T-helper 9 cell (primary cell): ENCODE results near the gene PPP3R1.

ENCODE experiments used
- DNase-seq: peaks from one replicate; pipeline ENCODE4 v3.0.0-alpha.2; 2020

The PPP3R1 gene

DNA sequence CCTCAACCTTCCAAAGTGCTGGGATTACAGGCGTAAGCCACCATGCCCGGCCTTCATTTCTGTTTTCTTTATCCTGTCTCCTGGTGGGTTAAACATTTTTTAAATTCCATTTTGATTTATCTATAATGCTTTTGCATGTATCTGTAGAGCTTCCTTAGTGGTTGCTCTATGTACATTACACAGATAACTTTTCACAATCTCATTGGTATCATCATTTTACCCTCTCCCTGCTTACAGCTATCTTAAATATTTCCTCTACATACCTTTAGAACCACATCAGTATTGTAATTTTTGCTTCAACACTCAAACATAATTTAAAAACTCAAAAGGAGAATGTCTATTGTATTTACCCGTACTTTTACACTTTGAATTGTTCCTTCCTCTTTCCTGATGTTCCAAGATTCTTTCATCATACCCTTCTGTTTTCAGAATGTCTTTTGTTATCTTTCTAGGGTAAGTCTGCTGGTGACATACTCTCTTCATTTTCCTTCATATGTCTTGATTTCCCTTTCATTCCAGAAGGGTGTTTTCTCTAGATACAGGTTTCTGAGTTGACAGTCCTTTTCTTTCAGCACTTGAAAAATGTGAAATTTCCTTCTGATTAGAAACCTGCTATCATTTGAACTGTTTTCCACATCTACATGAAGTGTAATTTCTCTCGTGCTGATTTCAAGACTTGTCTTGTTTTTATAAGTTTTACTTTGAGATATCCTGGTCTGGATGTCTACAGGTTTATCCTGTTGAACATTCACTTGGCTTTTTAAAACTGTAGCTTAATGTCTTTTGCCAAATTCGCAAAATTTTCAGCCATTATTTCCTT is 21.9 kb downstream of the PPP3R1 start:
- DNase-seq = no peak

DNA sequence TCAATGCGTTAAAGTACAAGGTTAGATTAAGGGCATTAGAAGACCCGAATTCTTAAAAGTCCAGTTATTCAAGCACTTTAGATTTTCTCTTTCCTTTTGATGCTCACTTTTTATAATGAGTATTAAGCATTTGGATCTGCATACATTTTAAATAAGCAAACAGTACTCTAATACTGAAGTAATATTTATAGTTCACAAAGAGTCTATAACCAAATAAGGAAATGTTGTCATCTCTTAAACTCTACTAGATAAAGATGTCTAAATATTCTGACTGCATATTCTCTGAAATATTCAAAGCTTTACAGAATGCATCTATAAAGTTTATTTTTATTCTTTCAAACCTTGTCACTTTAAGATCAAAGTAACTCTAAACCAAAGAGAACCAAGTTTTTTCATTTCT is 25.5 kb downstream of the PPP3R1 start:
- DNase-seq = no peak

DNA sequence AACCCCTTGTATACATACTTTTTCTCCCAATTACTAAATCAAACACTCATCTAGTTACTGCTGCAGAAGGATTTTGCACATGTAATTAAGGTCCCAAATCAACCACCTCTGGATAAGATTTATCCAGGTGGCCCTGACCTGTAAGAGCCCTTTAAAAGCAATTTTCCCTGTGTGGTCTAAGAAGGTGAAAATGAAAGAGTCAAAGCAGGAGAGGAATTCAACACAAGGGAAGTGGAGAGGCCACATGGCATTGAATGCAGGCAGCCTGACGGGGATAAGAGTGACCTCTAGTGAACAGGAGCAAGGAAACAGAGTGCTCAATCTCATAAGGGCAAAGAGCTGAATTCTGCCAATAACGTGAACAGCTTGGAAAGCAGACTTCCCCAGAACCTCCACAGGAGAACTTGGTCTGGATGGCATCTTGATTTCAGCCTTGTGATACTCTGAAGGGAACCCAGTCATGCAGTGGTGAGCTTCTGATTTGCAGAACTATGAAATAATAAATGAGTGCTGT is 27.2 kb downstream of the PPP3R1 start:
- peak; percentile 5 for DNase-seq

DNA sequence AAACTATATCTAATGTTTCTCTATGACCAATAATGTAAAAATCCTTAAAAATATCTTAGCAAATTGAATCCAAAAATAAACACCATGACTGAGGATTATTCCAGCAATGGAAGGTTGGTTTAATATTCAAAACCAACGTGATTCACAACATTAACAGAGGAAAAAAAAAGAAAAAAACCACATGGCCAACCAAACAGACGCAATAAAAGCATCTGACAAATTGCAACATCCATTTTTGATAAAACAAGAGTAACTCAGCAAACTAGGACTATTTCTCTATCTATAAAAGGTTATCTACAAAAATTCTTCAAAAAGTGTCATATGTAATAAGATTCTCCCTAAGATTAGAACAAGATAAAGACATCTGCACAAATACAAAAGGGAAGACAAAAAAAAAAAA is 28.9 kb downstream of the PPP3R1 start:
- DNase-seq = no peak

DNA sequence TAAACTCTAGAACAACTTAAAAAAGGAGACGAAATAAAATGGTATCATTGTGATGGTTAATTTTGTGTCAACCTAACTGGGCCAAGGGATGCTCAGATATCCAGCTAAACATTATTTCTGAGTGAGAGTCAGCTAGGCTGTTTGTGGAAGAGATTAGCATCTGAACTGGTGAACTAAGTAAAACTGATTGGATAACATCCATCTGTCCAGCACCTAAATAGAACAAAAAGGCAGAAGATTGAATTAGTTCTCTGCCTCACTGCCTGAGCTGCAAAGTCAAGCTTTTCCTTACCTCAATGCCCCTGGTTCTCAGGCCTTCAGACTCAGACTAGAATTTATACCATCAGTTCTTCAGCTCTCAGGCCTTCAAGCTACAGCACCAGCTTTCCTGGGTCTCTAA is 30.0 kb downstream of the PPP3R1 start:
- no peak for DNase-seq

DNA sequence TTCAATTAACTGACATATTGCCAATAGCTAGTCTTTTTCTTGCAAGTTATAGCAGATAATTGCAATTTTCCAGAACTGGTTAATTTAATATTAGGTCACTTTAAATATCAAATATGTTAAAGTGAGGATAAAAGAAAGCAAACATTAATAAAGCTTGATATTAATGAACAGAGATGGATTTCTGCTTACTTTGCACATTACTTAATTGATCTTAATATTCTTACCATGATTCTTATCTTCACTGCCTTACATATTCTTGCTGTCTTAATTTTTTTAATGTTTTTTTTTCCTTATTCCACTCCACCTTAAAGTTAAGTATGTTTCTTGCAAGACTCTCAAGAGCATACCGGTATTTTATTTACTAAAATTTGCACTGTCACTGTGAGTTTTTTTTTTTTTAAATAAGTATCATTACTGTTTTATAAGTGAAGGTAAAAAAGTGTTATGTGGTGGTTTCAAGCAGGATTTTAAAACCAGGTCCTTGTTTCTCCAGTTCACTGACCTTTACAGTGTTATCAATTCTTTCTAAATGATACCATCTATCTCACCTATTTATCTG is 33.9 kb downstream of the PPP3R1 start:
- DNase-seq = no peak

DNA sequence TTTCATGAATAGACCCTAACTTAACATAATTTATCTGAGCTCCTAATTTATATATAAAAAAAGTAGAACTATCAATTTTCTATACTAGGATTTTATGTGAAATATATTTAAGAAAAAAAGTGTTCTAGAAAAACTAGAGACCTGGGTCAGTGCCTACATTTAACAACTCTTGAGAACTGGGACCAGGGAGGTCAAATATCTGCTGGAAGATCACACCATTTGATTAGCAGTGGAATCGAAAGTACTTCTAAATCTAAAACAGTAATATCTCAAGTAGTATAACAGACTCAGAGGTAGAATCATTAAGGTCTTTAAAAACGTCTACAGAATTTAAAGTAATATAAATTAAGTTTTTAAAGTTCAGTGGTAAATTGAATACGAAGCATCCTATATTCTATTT is 34.6 kb downstream of the PPP3R1 start:
- DNase-seq = no peak

DNA sequence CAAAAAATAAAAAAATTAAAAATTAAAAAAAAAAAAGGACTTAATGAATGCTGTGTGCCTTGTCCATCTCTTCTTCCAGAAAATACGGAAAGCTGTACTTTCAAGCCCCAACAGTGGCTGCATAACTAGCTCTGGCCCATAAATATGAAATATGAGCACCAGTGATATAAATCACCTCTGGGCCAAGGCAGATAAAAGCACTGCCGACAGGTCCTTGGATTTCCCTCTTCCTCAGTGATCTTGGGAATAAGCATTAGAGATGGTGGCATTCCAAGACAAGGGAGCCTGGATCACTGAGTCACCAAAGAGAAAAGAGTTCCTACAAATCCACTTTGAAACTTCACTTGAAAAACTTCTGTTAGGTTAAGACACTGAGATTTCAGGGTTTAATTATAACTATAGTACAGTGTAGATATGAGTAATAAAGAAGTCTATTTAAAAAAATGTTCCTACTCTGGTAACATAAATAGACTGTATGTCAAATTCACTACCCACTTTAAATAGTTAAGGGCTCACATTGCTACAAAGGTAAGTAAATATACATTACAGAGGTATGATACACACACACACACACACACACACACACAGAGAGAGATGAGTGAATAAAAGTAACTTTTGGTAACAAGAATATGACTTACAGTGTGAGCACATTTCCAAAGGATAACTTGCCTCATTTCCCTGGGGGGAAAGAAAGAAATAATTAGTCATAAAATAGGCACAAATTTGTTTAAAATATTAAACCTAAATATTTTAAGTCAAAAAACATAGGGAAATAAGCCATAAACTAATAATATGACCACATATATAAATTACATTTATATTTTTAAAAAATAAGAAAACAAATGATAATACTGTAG is 35.6 kb downstream of the PPP3R1 start:
- no peak for DNase-seq

DNA sequence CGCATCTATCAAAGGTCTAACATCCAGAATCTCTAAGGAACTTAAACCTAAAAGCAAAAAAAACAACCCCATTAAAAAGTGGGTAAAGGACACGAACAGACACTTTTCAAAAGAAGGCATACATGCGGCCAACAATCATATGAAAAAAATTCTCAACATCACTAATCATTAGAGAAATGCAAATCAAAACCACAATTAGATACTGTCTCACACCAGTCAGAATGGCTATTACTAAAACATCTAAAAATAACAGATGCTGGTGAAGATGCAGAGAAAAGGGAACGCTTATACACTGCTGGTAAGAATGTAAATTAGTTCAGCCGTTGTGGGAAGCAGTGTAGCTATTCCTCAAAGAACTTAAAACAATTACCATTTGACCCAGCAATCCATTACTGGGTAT is 38.0 kb downstream of the PPP3R1 start:
- DNase-seq = no peak

DNA sequence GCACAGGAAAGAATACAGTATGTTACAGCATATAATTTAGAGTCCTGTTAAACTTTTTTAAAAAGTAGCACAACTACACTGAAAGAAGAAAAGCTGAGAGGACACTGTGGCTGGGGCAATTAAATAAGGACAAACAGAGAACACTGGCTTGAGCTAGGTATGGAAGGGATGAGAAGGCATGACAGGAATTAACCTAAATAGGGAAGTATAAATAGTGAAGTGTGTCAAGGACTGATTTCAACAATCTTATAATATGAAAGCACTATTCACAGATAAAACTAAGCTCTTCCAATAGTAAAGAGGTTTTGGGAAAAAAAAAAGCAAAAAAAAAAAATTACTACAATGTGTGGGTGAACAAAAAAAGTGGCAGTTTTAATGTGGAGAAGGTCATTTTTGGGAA is 45.5 kb downstream of the PPP3R1 start:
- no peak for DNase-seq

DNA sequence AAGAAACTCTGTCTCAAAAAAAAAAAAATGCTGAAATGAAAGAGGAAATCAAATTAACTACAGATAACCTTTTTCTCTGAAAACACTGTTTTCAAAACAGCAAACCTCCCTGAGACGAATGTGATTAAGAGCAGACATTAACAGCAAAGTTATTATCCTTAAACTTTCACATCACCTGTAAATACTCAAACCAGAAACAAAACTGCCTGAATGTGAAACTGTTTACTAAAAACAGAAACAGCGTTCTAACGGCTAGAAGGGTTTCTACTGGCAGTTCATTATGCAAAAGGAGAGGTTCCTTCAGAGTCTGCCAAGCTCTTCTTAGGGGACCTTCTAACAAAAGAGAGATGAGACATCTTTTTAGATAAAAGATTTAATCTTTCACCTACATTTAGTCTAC is 48.7 kb downstream of the PPP3R1 start:
- DNase-seq = no peak

DNA sequence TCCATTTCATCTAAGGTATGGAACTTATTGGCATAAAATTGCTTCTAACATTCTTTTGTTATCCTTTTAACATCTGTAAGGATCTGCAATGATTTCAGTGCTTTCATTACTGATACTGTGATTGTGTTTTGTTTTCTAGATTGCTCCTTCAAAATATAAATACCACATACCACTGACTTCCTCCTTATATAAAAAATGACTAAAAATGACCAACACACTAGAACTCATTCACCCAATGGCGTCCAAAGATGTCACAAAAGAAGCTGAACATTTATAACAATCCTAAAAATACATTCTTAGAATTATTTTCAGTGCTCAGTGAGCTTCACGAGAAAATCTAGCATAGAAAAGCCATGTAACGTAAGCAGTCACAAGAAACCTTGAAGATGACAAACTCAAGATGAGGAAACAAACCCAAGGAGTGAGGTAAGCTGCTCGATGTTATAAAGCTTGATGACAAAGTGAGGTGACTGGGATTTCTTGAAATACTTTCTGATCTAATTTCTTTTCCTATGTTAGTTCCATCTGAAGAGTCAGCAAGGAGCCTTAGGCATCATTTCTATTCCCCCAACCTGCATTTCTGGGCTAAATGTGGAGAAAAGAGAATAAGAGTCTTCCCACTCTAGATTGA is 52.1 kb downstream of the PPP3R1 start:
- no peak for DNase-seq

DNA sequence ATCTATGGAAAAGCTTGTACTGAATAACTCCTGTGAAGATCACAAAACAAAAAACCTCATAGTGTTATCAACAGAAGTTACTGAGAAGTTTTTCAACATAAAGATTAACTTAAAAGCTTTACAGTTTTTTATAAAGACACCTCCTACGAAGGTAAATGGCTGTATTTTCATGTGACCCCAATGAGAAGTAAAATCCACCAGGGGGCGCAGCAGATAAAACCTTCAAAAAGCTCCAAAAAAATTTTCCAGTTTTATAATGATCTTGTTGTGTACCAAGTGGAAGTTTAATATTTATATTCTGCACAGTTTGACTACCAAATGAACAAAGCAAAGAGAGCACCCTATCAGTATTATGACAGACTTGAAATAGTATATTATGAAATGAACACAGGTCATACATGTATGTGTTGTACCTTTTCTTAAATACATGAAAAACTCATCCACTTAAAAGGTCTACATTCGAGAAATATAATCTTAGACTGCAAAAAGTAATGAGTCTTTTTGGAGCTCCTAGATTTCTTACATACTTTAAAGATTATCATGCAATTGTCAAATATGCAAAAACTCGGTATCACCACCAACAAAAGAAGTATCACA is 56.1 kb downstream of the PPP3R1 start:
- peak; percentile 52 for DNase-seq

DNA sequence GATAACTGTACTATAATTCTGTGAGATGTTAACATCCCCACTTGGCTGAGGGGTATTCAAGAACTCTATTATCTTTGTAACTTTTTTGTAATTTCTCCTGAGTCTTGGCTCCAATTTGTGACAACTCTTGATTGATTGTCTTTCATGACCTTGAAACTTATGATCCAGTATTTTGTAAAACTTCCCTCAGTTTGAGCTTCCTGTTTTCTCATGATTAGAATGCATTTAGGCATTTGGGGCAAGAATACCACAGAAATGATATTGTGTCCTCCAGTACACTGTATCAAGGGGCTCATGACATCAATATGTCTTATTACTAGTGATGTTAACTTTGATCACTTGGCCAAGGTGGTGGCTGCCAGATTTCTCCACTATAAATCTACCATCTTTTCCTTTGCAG is 57.2 kb downstream of the PPP3R1 start:
- no peak for DNase-seq

DNA sequence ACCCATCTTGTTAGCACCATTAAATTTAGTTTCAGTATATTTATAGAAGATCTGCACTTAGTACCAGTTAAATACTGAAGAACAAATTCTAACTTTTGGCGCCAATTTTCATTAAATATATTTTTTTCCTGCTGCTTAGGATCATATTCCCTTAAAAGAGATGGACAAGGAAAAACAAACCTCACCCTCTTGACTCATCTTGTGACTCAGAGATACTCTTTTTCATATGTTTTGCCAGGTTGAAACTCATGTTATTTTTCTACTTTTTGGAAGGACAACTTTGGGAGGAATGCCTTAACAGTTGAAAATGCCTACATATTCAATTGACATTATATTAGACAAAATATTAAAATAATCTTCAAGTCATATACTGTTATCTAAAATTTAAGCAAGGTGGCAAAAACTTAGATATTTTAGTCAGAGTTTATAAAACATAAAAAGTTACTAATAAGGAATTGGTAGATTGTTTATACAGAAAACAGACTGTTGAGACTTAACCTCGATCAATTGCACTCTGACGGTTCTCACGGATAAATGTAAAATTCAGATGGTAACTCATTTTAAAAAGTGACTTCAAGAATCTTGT is 58.5 kb downstream of the PPP3R1 start:
- no peak for DNase-seq

DNA sequence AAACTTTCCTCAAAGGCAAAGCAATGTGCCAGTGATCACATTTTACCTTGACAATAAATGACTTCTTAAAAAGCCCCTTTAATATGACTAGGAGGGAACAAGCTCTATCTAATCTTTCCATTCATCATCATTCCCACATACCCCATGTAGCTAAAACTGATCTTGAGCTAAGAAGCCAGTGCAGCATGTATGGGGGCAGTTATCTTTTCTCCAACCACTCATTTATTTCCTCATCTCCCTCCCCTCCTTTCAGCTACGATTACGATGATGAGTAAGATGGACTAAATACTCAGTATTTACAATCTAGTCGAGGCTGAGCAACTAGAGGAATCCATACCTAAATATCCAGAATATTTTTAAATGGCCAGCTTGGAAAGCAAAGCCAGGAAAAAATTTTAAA is 59.2 kb downstream of the PPP3R1 start:
- no peak for DNase-seq

DNA sequence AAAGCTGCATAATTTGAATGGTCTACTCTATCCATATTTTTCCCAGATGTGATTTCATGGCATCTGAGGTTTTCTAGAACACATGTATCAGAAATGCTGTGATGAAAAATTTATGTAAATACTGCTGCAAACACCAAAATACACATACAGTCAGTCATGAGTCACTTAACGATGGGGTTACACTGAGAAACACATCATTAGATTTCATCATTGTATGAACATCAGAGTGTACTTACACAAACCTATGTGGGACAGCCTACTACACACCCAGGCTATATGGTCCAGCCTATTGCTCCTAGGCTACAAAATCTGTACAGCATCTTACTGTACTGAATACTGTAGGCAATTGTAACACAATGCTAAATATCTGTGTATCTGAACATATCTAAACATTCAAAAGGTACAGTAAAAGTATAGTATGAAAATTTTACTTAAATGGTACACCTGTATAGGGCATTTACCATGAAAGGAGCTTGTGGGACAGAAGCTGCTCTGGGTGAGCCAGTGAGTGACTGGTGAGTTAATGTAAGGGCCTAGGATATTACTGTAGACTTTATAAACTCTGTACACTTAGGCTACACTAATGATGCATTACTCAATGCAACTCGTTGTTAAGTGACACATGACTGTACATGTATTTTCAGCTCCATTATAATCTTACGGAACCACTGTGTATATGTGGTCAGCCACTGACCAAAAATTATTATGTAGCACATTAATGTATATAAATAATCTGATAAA is 61.2 kb downstream of the PPP3R1 start:
- DNase-seq = no peak

DNA sequence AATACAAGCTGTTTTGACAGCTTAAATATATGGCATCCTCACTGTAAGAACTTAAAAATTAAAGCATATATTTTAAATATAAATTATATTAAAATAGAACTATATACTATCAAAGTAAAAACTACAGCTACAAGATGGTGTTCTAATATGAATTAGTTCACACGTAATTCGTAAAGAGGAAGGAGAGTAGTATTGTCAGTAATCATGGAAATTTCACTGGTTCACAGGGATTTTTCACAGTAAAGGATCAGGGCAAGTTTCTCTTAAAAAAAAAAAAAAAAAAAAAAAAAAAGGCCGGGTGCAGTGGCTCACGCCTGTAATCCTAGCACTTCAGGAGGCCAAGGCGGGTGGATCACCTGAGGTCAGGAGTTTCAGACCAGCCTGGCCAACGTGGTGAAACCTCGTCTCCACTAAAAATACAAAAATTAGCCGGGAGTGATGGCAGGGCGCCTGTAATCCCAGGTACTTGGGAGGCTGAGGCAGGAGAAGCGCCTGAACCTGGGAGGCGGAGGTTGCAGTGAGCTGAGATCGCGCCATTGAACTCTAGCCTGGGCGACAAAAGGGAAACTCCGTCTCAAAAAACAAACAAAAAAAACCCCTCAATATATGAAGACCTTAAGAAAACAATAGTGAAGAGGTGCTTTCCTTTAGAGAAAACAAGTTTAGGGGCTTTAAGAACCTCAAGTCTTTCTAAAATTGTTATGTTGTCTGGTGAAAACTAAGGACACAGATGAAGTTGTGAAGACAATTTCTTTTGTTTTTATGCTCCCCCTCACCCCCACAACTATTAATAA is 62.1 kb downstream of the PPP3R1 start:
- no peak for DNase-seq

DNA sequence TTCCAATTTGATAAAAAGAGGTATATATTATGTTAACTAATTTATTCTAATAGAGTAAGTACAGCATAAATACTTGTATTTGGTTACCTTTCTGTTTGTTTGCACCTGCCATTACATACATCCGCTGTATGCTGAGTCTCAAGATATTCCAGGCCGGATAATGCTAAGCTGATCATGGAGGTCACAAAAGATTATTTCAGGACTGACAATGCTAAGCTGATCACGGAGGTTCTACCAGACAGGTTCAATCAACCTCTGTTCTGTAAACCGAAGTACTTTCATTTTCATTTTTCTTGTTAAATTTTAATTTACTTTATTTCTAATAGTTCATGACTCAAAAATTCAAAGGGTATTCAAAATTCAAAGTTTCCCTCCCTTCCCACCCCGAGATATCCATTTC is 63.5 kb downstream of the PPP3R1 start:
- no peak for DNase-seq

DNA sequence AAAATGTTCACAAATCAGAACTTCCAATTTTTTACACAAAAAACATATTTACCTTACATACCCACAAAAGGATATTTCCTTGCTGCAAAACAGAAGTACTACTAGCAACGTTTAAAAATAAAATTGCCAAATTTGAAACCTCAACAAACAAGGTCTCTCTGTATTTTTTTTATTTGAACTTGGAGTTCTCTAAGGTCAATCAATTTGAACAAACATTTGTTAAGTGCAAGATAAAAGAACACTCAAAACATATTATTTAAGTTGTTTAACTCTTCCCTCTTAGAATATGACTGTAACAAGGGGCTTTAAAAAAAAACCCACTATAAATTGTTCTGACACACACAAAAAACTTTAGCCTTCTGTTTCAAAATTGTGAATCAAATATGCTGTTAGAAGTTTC is 65.0 kb downstream of the PPP3R1 start:
- no peak for DNase-seq
